ENCODE measurements around the gene UNKL. TPM values are rescaled to one million over a fixed set of nuclear protein-coding genes. Genes with fewer than 3 reads are reported as not detected.

Gene UNKL
- total RNA-seq, 1 donor from 2014 or later = 26.2 TPM

DNA sequence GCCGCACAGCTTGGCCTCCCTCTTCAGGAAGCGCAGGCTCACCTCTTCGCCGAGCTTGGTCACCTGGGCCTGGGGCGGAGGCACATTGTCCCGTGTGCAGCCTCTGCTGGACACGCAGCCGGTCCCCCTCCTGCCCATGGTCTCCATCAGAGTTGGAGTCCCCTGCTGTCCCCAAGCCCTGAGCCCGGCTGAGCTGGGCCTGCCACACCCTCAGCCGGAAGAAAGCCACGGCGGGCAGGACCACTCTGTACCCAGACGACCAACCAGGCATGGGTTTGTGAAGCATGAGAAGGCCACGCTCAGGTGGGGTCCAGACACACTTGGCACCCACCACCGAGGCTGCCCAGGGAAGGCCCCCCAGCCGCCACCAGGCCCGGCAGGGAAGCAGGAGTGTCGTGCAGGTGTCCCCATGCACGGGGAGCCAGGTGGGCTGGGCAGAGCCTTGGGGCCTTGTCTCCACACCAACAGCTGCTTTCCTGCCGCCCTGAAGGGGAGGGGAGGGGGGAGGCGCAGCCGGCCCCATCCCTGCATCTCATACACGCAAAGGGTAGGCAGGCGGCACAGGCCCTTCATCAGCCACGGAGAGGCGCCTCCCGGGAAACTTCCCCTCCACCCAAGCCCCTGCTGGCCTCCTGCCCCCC, 24.7 kb upstream of the UNKL start:
- Mint-ChIP-seq H3K9me3 (no peaks in the 10 kb centered on the region), H3K27ac (ENCODE audit: unreplicated experiment) (no peak overlapping the region), H3K27me3 (ENCODE audit: low read depth) (no peaks in the 10 kb centered on the region), H3K4me3 (no peak overlapping the region), H3K4me1 (no peaks in the 10 kb centered on the region), H3K36me3 (ENCODE audit: low read depth) (no peaks in the 10 kb centered on the region)
- no peak for DNase-seq (ENCODE audit: low read depth, low spot score)
- TF ChIP-seq, protein P1, sequence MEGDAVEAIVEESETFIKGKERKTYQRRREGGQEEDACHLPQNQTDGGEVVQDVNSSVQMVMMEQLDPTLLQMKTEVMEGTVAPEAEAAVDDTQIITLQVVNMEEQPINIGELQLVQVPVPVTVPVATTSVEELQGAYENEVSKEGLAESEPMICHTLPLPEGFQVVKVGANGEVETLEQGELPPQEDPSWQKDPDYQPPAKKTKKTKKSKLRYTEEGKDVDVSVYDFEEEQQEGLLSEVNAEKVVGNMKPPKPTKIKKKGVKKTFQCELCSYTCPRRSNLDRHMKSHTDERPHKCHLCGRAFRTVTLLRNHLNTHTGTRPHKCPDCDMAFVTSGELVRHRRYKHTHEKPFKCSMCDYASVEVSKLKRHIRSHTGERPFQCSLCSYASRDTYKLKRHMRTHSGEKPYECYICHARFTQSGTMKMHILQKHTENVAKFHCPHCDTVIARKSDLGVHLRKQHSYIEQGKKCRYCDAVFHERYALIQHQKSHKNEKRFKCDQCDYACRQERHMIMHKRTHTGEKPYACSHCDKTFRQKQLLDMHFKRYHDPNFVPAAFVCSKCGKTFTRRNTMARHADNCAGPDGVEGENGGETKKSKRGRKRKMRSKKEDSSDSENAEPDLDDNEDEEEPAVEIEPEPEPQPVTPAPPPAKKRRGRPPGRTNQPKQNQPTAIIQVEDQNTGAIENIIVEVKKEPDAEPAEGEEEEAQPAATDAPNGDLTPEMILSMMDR (conservative IDR thresholded peaks at IDR 0.05) = no peak

DNA sequence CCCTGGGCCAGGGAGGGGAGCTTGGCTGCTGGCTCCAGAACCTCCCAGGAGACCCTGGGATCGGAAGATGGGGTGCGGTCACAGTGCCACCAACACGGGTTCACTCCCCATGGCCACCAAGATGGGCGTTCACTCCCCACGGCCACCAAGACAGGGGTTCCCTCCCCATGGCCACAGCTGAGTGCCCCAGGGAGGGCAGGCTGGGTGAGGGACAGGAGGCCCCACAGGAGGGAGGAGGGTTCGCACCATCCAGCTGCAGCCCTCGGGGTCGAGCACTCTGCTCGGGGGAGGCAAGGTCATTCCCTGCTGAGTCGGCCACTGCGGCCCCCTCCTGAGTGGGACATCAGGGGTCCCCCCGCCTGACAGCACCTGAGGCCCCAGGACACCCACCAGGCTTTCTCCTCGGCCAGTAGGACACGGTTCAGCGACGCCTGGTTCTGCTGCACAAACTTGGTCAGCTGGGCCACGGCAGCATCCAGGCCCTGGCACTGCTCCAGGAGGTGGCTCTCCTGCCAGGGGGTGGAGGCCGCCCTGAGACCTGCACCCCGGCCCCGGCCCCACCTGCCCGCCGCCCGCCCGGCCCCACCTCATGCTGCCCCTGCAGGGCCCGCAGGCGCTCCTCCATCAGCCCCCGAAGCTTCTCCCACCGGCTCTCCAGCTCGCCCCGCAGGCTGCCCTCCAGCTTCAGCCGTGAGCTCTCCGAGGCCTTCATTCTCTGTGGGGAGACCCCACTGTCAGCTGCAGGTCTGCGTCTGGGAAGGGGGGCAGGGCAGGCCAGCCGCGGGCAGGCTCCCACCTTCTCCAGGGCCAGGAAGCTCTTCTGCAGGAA, 23.9 kb upstream of the UNKL start:
- TF ChIP-seq, protein P1 (conservative IDR thresholded peaks at IDR 0.05) = no peak
- Mint-ChIP-seq H3K36me3 (ENCODE audit: low read depth) (no peaks in the 10 kb centered on the region), H3K27ac (ENCODE audit: unreplicated experiment) (no peak overlapping the region), H3K9me3 (no peaks in the 10 kb centered on the region), H3K4me3 (no peak overlapping the region), H3K27me3 (ENCODE audit: low read depth) (no peaks in the 10 kb centered on the region), H3K4me1 (no peaks in the 10 kb centered on the region)
- DNase-seq (ENCODE audit: low read depth, low spot score) = no peak

DNA sequence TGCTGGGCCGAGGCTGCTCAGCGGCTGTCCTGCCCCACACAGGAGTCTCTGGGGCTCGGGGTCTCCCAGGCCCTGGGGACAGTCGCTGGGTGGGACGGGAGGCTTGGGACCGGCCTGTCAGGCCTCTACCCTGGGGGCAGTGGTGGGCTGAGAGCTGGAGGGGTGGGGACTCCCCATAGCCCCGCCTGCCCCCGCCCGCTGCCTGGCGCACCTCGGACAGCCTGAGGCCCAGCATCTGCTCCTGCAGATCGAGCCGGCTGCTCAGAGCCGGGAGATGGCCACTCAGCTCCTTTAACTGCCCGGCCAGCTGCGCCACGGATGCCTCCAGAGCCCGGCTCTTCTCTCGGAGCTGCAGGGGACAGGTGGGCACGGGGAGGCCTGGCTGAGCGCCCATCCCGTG, 23.1 kb upstream of the UNKL start:
- Mint-ChIP-seq H3K4me1 (no peaks in the 10 kb centered on the region), H3K4me3 (no peak overlapping the region), H3K27ac (ENCODE audit: unreplicated experiment) (no peak overlapping the region), H3K36me3 (ENCODE audit: low read depth) (no peaks in the 10 kb centered on the region), H3K27me3 (ENCODE audit: low read depth) (no peaks in the 10 kb centered on the region), H3K9me3 (no peaks in the 10 kb centered on the region)
- no peak for DNase-seq (ENCODE audit: low read depth, low spot score)
- TF ChIP-seq, protein P1 (conservative IDR thresholded peaks at IDR 0.05) = no peak

DNA sequence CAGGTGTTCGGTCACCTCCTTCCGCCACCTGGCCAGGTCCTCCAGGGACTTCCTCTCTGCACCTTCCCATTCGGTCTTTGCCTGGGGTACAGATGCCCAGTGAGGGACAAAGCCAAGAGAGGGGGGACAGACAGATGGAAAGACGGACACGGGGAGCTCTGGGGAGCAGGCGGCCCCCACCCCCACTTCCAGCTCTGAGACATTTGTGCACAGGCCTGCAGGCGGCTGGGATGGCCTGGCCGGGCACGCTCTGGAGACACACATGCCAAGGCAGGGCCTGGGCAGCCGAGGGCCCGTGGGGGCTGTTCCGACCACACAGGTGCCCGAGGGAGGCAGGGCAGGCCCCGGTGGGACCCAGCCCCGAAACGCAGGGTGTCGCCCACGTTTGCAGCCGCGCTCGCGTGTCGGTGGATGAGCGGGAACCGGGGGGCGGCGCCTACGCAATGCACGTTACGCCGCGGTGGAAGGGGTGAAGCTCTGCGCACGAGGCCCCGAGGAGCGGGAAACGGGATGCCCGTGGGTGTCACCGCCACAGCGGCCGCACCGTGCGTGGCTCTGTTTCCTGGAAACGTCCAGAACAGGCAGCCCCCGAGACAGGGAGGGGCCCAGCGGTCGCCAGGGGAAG, 22.3 kb upstream of the UNKL start:
- no peaks in the 10 kb centered on the region for H3K36me3 Mint-ChIP-seq (ENCODE audit: low read depth)
- DNase-seq (ENCODE audit: low read depth, low spot score) = no peak
- no peak overlapping the region for H3K27ac Mint-ChIP-seq (ENCODE audit: unreplicated experiment)
- TF ChIP-seq, protein P1 (conservative IDR thresholded peaks at IDR 0.05) = no peak
- H3K4me3 Mint-ChIP-seq = no peak overlapping the region
- H3K4me1 Mint-ChIP-seq = no peaks in the 10 kb centered on the region
- H3K9me3 Mint-ChIP-seq = no peaks in the 10 kb centered on the region
- no peaks in the 10 kb centered on the region for H3K27me3 Mint-ChIP-seq (ENCODE audit: low read depth)

DNA sequence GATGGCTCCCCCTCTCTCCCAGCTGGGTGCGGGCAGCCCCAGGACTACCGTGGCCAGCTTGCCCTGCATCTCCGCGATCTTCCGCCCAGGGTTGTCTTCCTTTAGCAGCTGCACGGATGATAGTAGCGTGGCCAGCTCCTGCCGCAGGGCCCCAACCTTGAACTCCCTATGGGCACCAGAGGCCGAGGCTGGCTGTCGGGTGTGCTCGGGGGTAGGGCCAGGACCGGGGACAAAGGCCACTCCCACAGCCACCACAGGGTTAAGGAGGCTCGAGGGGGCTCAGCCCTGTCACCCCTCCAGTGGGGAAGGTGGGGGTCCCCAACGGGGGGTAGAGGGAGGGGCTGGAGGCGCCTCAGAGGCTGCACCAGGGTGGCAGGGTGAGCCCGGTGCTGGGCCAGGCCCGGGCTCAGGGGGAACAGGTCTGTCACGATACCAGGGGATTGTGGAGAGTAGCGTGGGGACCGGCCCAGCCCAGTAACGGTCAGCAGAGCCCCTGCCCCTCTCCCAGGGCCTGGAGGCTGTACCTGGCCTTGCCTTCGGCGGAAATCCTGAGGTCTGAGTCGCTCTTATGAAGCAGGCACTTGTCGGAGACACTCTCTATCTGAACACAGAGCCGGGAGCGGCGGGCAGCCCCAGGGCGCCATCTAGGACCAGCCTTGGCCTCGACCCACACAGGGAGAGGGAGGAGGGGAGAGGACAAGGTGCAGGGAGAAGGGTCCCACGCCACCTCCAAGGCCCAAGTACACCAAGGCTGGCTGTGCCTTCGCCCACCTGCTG, 21.6 kb upstream of the UNKL start:
- H3K4me1 Mint-ChIP-seq = no peaks in the 10 kb centered on the region
- DNase-seq (ENCODE audit: low read depth, low spot score) = no peak
- no peaks in the 10 kb centered on the region for H3K9me3 Mint-ChIP-seq
- no peaks in the 10 kb centered on the region for H3K27me3 Mint-ChIP-seq (ENCODE audit: low read depth)
- TF ChIP-seq, protein P1 (conservative IDR thresholded peaks at IDR 0.05) = no peak
- H3K36me3 Mint-ChIP-seq (ENCODE audit: low read depth) = no peaks in the 10 kb centered on the region
- no peak overlapping the region for H3K4me3 Mint-ChIP-seq
- no peak overlapping the region for H3K27ac Mint-ChIP-seq (ENCODE audit: unreplicated experiment)
